Common myeloid progenitor, CD34-positive (primary cell): ENCODE results near the gene PPP6R1.
"Not testable (repeated sequence)": the region's sequence is repeated elsewhere in the genome, so short reads cannot be mapped to it uniquely, and the experiment has no call there.

Experiments
- CTCF ChIA-PET: fragments of 350-600 bp; sonication (Branson Sonifier 250); formaldehyde crosslinking; loops from one replicate; lab custom pipeline; 2021; ENCODE audit warnings: antibody characterized with exemption; lab: Charles Lee
- POLR2A ChIA-PET: fragments of 350-600 bp; sonication (Branson Sonifier 250); formaldehyde crosslinking; loops from one replicate; lab custom pipeline; 2021; ENCODE audit warnings: antibody characterized with exemption; lab: Charles Lee
- DNase-seq, 3 donors: peaks; one replicate each; pipeline versions ENCODE4 v3.0.0 to v3.0.0-alpha.2; 2013
- H3K27ac ChIP-seq, 2 experiments: 1 replicate in 1 of 2; 2 replicates in 1 of 2; pipeline ENCODE4 v1.7.0; 2013; ENCODE audit warnings: inconsistent platforms in 2 of 2, low read length in 2 of 2, mild to moderate bottlenecking in 2 of 2, low read depth in 1 of 2, moderate library complexity in 1 of 2; ENCODE audit not compliant: severe bottlenecking in 2 of 2, insufficient read depth in 1 of 2, poor library complexity in 1 of 2
- H3K27me3 ChIP-seq, 5 experiments: replicated peaks in 2 of 5; 1 replicate in 3 of 5; 2 replicates in 2 of 5; pipeline versions ENCODE4 v1.6.1 to v1.7.0; 2013; ENCODE audit warnings: low read length in 4 of 5, mild to moderate bottlenecking in 2 of 5, moderate library complexity in 2 of 5, inconsistent platforms in 1 of 5; ENCODE audit not compliant: insufficient read depth in 5 of 5, control insufficient read depth in 4 of 5
- H3K36me3 ChIP-seq, 4 experiments: 1 replicate in 2 of 4; 2 replicates in 2 of 4; pipeline versions ENCODE4 v1.6.1 to v1.7.0; 2013; ENCODE audit warnings: low read length in 3 of 4, control low read depth in 1 of 4, mild to moderate bottlenecking in 1 of 4; ENCODE audit not compliant: control insufficient read depth in 4 of 4, insufficient read depth in 4 of 4
- H3K4me1 ChIP-seq, 4 experiments: 1 replicate in 3 of 4; 2 replicates in 1 of 4; pipeline versions ENCODE4 v1.6.1 to v1.7.1; 2013; ENCODE audit warnings: low read length in 3 of 4, mild to moderate bottlenecking in 3 of 4, control low read depth in 1 of 4, inconsistent platforms in 1 of 4, moderate library complexity in 1 of 4; ENCODE audit not compliant: control insufficient read depth in 4 of 4, insufficient read depth in 4 of 4; ENCODE audit errors: control extremely low read depth in 1 of 4
- H3K4me3 ChIP-seq, 7 experiments: 1 replicate in 4 of 7; 2 replicates in 3 of 7; pipeline versions ENCODE4 v1.5.1 to v1.7.0; 2013; ENCODE audit warnings: mild to moderate bottlenecking in 7 of 7, low read length in 6 of 7, moderate library complexity in 6 of 7, inconsistent platforms in 2 of 7, low read depth in 2 of 7, control low read depth in 1 of 7; ENCODE audit not compliant: insufficient read depth in 4 of 7, control insufficient read depth in 1 of 7; ENCODE audit errors: extremely low read depth in 1 of 7
- H3K9me3 ChIP-seq, 5 experiments: 1 replicate in 4 of 5; 2 replicates in 1 of 5; pipeline versions ENCODE4 v1.6.1 to v1.7.1; 2013; ENCODE audit warnings: low read length in 4 of 5, mild to moderate bottlenecking in 2 of 5, inconsistent platforms in 1 of 5, low read depth in 1 of 5, moderate library complexity in 1 of 5; ENCODE audit not compliant: control insufficient read depth in 4 of 5, insufficient read depth in 2 of 5; ENCODE audit errors: control extremely low read depth in 1 of 5
- WGBS: methylation state at CpG from one replicate; pipeline ENCODE4 v1.1.5; 2013; ENCODE audit not compliant: insufficient coverage; 5-methylcytosine and 5-hydroxymethylcytosine counted together

Gene PPP6R1

GRCh38 chr19:55213547-55213946, 45.3 kb downstream of the PPP6R1 start:
- Histone ChIP-seq H3K27me3 (peaks cover 0 to 8% (median 2%) of the 10 kb centered on the region in 5 experiments), H3K4me1 (peaks cover 0 to 21% (median 12%) of the 10 kb centered on the region in 4 experiments), H3K27ac (no peak overlapping the region), H3K4me3 (no peak overlapping the region), H3K36me3 (no peaks in the 10 kb centered on the region), H3K9me3 (peaks cover 3 to 11% (median 7%) of the 10 kb centered on the region in 5 experiments)
- WGBS = 85% methylated on average over 5 of the region's 7 CpGs
- no peak for DNase-seq
- ChIA-PET POLR2A (no interaction called here), CTCF (no interaction called here)

DNA sequence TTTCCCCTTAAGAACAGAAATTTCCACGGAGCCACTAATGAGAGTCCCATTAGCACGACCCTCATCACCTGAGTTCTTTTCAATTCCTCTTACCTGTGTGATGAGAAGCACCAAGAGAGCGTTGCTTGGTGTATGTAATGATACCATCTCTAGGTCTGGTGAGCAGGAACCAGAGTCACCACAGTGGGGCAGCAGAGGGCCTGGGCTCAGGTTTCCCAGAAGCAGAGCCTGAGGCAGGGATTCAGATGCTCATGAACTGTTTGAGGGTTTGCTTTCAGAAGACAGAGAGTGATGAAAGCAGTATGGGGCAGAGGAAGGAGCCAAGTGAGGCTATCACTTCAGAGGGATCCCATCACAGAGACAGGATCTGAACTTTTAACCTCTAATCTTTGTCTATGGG, 46.4 kb downstream of the PPP6R1 start:
- no peaks in the 10 kb centered on the region for H3K36me3 ChIP-seq
- peak in 1 of 3 donors; percentile 29 for DNase-seq
- 100% methylated on average over 2 of the region's 3 CpGs for WGBS
- H3K4me1 ChIP-seq = peaks cover 0 to 21% (median 12%) of the 10 kb centered on the region in 4 experiments
- POLR2A ChIA-PET = no interaction called here
- CTCF ChIA-PET = no interaction called here
- no peak overlapping the region for H3K27ac ChIP-seq
- peaks cover 0 to 8% (median 2%) of the 10 kb centered on the region in 5 experiments for H3K27me3 ChIP-seq
- no peak overlapping the region for H3K4me3 ChIP-seq
- peaks cover 3 to 11% (median 7%) of the 10 kb centered on the region in 5 experiments for H3K9me3 ChIP-seq

DNA sequence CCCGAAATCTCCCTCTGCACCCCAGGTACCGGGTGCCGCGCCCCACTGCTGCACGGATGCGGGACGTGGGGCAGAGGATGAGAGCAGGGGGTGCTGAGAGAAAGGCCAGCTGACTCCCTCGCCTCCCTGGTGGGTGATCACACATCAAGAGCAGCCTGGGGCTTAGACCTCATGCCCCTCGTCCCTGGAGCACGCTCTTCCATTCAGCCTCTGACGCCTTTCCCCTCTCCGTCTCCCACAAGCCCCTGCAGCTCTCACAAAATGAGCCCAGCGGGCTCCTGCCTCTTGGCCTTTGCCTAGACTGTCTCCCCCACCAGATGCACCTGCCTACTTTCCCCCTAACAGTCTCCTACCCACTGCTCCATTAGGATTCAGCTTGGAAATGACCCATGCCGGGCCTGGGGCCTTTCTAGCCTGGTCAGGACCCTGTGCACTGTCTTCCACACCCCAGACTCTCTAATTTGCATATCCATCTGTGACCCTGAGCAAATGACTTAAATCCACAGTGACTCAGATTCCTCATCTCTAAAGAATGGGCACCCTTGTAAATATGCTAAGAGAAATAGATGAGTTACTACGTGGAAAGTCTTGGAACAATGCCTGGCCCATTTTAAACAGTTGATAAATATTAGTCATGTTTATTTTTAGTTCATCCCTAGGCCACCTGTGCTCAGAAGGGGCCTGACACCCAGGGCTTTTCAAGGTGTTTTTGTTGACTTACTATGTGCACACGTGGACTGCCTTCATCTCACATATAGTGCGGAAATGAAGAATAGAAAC, 48.9 kb downstream of the PPP6R1 start:
- WGBS = 88% methylated on average over 13 of the region's 17 CpGs
- DNase-seq = no peak
- POLR2A ChIA-PET = no interaction called here
- CTCF ChIA-PET = no interaction called here
- Histone ChIP-seq H3K27ac (no peak overlapping the region), H3K4me3 (no peak overlapping the region), H3K27me3 (peaks cover 0 to 4% (median 0%) of the 10 kb centered on the region in 5 experiments), H3K36me3 (no peaks in the 10 kb centered on the region), H3K9me3 (peaks cover 3 to 11% (median 7%) of the 10 kb centered on the region in 5 experiments), H3K4me1 (peaks cover 0 to 13% (median 6%) of the 10 kb centered on the region in 4 experiments)

DNA sequence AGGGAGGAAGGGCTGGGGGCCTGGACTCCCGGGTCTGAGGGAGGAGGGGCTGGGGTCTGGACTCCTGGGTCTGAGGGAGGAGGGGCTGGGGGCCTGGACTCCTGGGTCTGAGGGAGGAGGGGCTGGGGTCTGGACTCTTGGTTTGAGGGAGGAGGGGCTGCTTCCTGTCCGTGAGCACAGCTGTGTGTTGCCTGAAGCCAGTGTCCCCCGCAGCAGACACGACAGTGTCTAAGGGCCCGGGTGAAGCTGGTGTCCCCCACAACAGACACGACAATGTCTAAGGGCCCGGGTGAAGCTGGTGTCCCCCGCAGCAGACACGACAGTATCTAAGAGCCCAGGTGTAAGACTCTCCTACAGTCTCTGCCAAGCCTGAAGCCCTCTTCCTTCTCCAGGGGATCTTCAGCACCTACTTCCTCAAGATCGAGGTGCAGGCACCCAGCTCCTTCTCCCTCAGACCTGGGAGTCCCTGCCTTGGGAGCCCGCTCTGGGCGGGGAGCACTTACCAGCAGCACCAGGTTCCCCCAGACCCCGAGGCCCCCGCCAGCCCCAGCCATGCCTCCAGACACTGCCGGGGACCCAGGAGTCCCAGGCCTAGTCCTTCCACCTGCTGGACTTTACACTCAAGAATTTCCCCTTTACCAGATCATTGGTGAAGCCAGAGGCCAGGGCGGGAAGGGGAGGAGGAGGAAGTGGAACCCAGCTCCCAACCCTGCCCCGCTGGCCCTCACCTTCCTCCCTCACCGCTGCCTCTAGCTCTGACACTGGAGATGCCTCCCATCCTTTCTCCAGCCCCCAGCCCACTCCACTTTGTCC, 49.7 kb downstream of the PPP6R1 start, which contains the start of gene PTPRH:
PTPRH (minus strand) TSS at position 622 of the 813 bp plus-strand sequence; CDS start at position 554, 68 bp downstream.
- 33% methylated on average over 3 of the region's 18 CpGs for WGBS
- POLR2A ChIA-PET = no interaction called here
- Histone ChIP-seq H3K36me3 (no peaks in the 10 kb centered on the region), H3K4me3 (no peak within 1 kb of the TSS), H3K9me3 (peaks cover 3 to 11% (median 7%) of the 10 kb centered on the region in 5 experiments), H3K4me1 (peaks cover 0 to 13% (median 6%) of the 10 kb centered on the region in 4 experiments), H3K27ac (peak within 1 kb of the TSS in 1 of 2 experiments; percentile 34), H3K27me3 (peaks cover 0 to 4% (median 0%) of the 10 kb centered on the region in 5 experiments)
- CTCF ChIA-PET = no interaction called here
- no peak for DNase-seq

DNA sequence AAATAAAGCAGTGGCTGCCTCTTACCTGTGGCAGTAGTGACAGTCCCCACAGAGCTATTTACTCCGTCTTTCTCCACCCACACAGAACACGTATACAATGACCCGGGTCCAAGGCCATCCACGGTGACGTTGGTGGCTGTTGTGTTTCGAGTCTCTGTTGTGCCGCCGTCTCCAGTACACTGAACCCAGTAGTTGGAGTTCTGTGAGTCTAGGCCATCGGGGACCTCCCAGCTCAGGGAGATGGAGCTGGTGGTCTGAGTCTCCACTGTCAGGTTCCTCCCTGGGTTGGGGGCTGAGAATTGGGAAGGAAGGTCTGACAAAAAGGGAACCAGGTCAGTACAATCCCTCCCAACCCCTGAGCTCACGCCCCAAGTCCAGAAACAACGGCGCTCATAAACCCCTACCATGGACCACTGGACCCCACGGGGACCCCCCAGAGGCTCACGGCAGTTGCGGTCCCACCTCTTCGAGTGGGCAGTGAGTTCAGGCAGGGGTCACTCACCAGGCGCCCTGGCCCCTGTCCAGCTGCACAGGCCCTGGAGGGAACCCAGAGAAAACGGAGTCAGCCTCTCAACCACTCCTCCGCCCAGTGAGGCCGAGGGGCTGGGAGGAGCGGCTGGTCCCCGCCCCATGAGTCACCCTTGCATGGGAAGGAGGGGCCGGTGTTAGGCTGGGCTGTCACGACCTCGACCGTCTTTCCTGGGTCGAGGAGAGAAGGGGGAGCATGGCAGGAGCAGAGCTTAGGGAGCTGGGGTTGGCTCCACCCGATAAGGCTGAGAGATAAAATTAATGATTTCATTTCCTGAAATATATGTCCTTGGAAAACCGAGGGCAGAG, 51.9 kb downstream of the PPP6R1 start:
- peak; percentile 47 to 77 (median 71) for DNase-seq
- Histone ChIP-seq H3K27ac (peak overlapping the region in 1 of 2 experiments; percentile 32), H3K4me3 (peak overlapping the region in 1 of 7 experiments; percentile 5), H3K9me3 (no peaks in the 10 kb centered on the region), H3K27me3 (peaks cover 0 to 3% (median 0%) of the 10 kb centered on the region in 5 experiments), H3K4me1 (peaks cover 0 to 13% (median 6%) of the 10 kb centered on the region in 4 experiments), H3K36me3 (no peaks in the 10 kb centered on the region)
- WGBS = 45% methylated on average over 23 of the region's 29 CpGs
- POLR2A ChIA-PET = no interaction called here
- CTCF ChIA-PET = interaction anchor here (1.3 kb wide), 1 partner anchor 14 kb away, joined by 3 read pairs; no protein-coding TSS in a partner anchor

DNA sequence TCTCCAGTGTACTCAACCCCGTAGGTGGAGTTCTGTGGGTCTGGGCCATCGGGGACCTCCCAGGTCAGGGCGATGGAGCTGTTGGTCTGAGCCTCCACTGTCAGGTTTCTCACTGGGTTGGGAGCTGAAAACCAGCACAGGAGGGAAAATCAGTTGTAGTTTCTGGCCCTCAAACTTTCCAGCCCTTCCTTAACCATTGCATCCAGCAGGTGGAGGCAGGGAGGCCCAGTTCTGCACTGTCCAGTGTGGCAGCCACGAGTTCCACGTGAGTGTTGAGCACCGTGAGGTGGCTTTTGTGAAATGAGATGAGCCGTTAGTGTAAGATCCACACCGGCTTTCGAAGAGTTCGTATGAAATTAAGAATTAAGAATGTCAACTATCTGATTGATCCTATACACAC, 56.6 kb downstream of the PPP6R1 start:
- H3K36me3 ChIP-seq, POLR2A ChIA-PET, H3K27ac ChIP-seq, H3K9me3 ChIP-seq, H3K27me3 ChIP-seq, H3K4me3 ChIP-seq, H3K4me1 ChIP-seq: not testable (repeated sequence)
- WGBS = 60% methylated on average over 4 of the region's 10 CpGs
- CTCF ChIA-PET = interaction anchor here (0.6 to 1.8 kb wide), 9 partner anchors 9 to 209 kb away, joined by 3 to 5 read pairs (median 3); no protein-coding TSS in a partner anchor
- DNase-seq = peak in 2 of 3 donors; percentile 36 to 48
